SK-N-SH (cell line): ENCODE data around the gene NFATC3. TPM values are rescaled to one million over a fixed set of nuclear protein-coding genes. Genes with fewer than 3 reads are reported as not detected.

Source experiments
- CTCF ChIA-PET: fragments of 300-600, 350-600 bp; formaldehyde crosslinking; extraction: SDS; loops from one replicate; lab custom pipeline; 2021; lab: Yijun Ruan, JAX
- POLR2A ChIA-PET: fragments of 350-600 bp; sonication (Branson Sonifier 250); formaldehyde crosslinking; extraction: SDS; loops from one replicate; lab custom pipeline; 2020; ENCODE audit warnings: antibody characterized with exemption, inconsistent platforms; lab: Yijun Ruan, JAX
- DNase-seq: peaks from one replicate; pipeline ENCODE4 v3.0.0; 2012
- H2AFZ ChIP-seq: fragments of 200-600 bp; sonication (generic); 2 replicates; pipeline ENCODE4 v1.8.1; 2016; ENCODE audit warnings: antibody characterized with exemption, mild to moderate bottlenecking, low read depth
- H3F3A ChIP-seq: fragments of 200-600 bp; sonication (generic); replicated peaks from 2 replicates; pipeline ENCODE3; 2016; ENCODE audit warnings: antibody characterized with exemption, mild to moderate bottlenecking; ENCODE audit not compliant: insufficient read depth
- H3K27ac ChIP-seq, 2 experiments: fragments of 200-500 bp in 1 of 2; fragments of 200-600 bp in 1 of 2; sonication (Bioruptor generic) in 1 of 2; sonication (generic), shearing (Covaris generic) in 1 of 2; 2 replicates each; pipeline versions ENCODE4 v1.5.1 to v1.6.1; 2014 to 2016; ENCODE audit warnings: low read depth in 2 of 2, inconsistent platforms in 1 of 2, low read length in 1 of 2, mild to moderate bottlenecking in 1 of 2, mixed read lengths in 1 of 2
- H3K27me3 ChIP-seq: fragments of 200-600 bp; sonication (generic), shearing (Covaris generic); 2 replicates; pipeline ENCODE4 v1.6.1; 2016; ENCODE audit warnings: mixed run types; ENCODE audit not compliant: insufficient read depth
- H3K36me3 ChIP-seq, 2 experiments: fragments of 200-500 bp in 1 of 2; fragments of 200-600 bp in 1 of 2; sonication (Bioruptor generic) in 1 of 2; sonication (generic) in 1 of 2; replicated peaks in 1 of 2; 2 replicates each; pipeline versions ENCODE3 to v1.5.1; 2014 to 2016; ENCODE audit warnings: low read length in 1 of 2, mild to moderate bottlenecking in 1 of 2; ENCODE audit not compliant: insufficient read depth in 2 of 2, control insufficient read depth in 1 of 2
- H3K4me1 ChIP-seq, 2 experiments: fragments of 200-500 bp in 1 of 2; fragments of 200-600 bp in 1 of 2; sonication (Bioruptor generic) in 1 of 2; sonication (generic), shearing (Covaris generic) in 1 of 2; 2 replicates each; pipeline versions ENCODE4 v1.5.1 to v1.6.1; 2014 to 2016; ENCODE audit warnings: low read depth in 1 of 2, low read length in 1 of 2, mixed run types in 1 of 2; ENCODE audit not compliant: insufficient read depth in 2 of 2, control insufficient read depth in 1 of 2
- H3K4me2 ChIP-seq: fragments of 200-600 bp; sonication (generic), shearing (Covaris generic); 2 replicates; pipeline ENCODE4 v1.6.1; 2017; ENCODE audit warnings: mixed run types
- H3K4me3 ChIP-seq, 2 experiments: fragments of 200-500 bp in 1 of 2; fragments of 200-600 bp in 1 of 2; sonication (Bioruptor generic) in 1 of 2; sonication (generic), shearing (Covaris generic) in 1 of 2; 2 replicates each; pipeline versions ENCODE4 v1.5.1 to v1.8.1; 2014 to 2016; ENCODE audit warnings: low read depth in 2 of 2, inconsistent platforms in 1 of 2, low read length in 1 of 2, mild to moderate bottlenecking in 1 of 2, mixed read lengths in 1 of 2, moderate library complexity in 1 of 2
- H3K79me2 ChIP-seq: fragments of 200-600 bp; sonication (generic); 2 replicates; pipeline ENCODE4 v1.8.1; 2017; ENCODE audit warnings: mild to moderate bottlenecking; ENCODE audit not compliant: insufficient read depth
- H3K9ac ChIP-seq: fragments of 200-600 bp; sonication (generic); 2 replicates; pipeline ENCODE4 v1.6.1; 2017; ENCODE audit warnings: mixed run types
- H3K9me2 ChIP-seq: fragments of 200-600 bp; sonication (generic); 2 replicates; pipeline ENCODE4 v1.6.1; 2017; ENCODE audit warnings: mixed run types
- H3K9me3 ChIP-seq: fragments of 200-600 bp; sonication (generic); 2 replicates; pipeline ENCODE4 v1.6.1; 2017; ENCODE audit warnings: mixed run types, mild to moderate bottlenecking, moderate library complexity
- H4K20me1 ChIP-seq: fragments of 200-600 bp; sonication (generic); 2 replicates; pipeline ENCODE4 v1.6.1; 2017; ENCODE audit warnings: mild to moderate bottlenecking, mixed run types; ENCODE audit not compliant: insufficient read depth
- FOSL2 ChIP-seq: IDR thresholded peaks from 2 replicates; pipeline ENCODE4 v1.4.0; 2012; ENCODE audit warnings: low read depth, mild to moderate bottlenecking, moderate library complexity, borderline replicate concordance
- GATA2 ChIP-seq: sonication (generic); formaldehyde crosslinking; IDR thresholded peaks from 2 replicates; pipeline ENCODE4 v1.5.0; 2020; ENCODE audit warnings: mild to moderate bottlenecking, missing genetic modification reagents
- JUND ChIP-seq: IDR thresholded peaks from 2 replicates; pipeline ENCODE4 v1.4.0; 2012
- MEF2A ChIP-seq: IDR thresholded peaks from 2 replicates; pipeline ENCODE4 v1.4.0; 2012; ENCODE audit warnings: low read depth, borderline replicate concordance
- MXI1 ChIP-seq: IDR thresholded peaks from 2 replicates; pipeline ENCODE4 v1.6.1; 2012; ENCODE audit warnings: mild to moderate bottlenecking, low read depth, low read length, improper control_type of control experiment
- POLR2AphosphoS5 ChIP-seq: IDR thresholded peaks from 2 replicates; pipeline ENCODE4 v1.6.1; 2012; ENCODE audit warnings: low read depth, low read length
- SIN3A ChIP-seq: IDR thresholded peaks from 2 replicates; pipeline ENCODE4 v1.6.1; 2012; ENCODE audit warnings: low read depth, mild to moderate bottlenecking, low read length, moderate library complexity, borderline replicate concordance
- TAF1 ChIP-seq: IDR thresholded peaks from 2 replicates; pipeline ENCODE4 v1.6.1; 2012; ENCODE audit warnings: low read depth, mild to moderate bottlenecking, low read length, moderate library complexity, borderline replicate concordance
- TCF12 ChIP-seq: IDR thresholded peaks from 2 replicates; pipeline ENCODE4 v1.4.0; 2012
- TEAD4 ChIP-seq: IDR thresholded peaks from 2 replicates; pipeline ENCODE4 v1.4.0; 2012; ENCODE audit warnings: mild to moderate bottlenecking, borderline replicate concordance; ENCODE audit not compliant: insufficient read depth
- USF1 ChIP-seq: IDR thresholded peaks from 2 replicates; pipeline ENCODE4 v1.4.0; 2012; ENCODE audit warnings: low read depth, borderline replicate concordance
- USF2 ChIP-seq: fragments of 150-350 bp; IDR thresholded peaks from 2 replicates; pipeline ENCODE4 v1.6.1; 2017; ENCODE audit warnings: antibody characterized with exemption, low read length, low read depth, borderline replicate concordance
- YY1 ChIP-seq: IDR thresholded peaks from 2 replicates; pipeline ENCODE4 v1.4.0; 2012; ENCODE audit warnings: low read depth, mild to moderate bottlenecking
- WGBS: methylation state at CpG from one replicate; pipeline ENCODE4 v1.1.6; 2017; ENCODE audit warnings: low lambda C conversion rate; 5-methylcytosine and 5-hydroxymethylcytosine counted together
- polyA plus RNA-seq, 3 experiments: library from polyadenylated mRNA; depleted of rRNA; stranded (reverse); fragments of >200 nt; gene quantifications; 2 replicates each; pipeline ENCODE4 v1.2.3, GENCODE V29; 2012
- TF ChIP-seq, protein P1 (sequence below): fragments of 200-600 bp; sonication (generic); IDR thresholded peaks from 2 replicates; pipeline ENCODE4 v1.6.1; 2017; ENCODE audit warnings: antibody characterized with exemption, mild to moderate bottlenecking, moderate library complexity

Gene NFATC3
- polyA plus RNA-seq, 1 of the 3 experiments (the other 2 are of a cell fraction) = 5.7 TPM

DNA sequence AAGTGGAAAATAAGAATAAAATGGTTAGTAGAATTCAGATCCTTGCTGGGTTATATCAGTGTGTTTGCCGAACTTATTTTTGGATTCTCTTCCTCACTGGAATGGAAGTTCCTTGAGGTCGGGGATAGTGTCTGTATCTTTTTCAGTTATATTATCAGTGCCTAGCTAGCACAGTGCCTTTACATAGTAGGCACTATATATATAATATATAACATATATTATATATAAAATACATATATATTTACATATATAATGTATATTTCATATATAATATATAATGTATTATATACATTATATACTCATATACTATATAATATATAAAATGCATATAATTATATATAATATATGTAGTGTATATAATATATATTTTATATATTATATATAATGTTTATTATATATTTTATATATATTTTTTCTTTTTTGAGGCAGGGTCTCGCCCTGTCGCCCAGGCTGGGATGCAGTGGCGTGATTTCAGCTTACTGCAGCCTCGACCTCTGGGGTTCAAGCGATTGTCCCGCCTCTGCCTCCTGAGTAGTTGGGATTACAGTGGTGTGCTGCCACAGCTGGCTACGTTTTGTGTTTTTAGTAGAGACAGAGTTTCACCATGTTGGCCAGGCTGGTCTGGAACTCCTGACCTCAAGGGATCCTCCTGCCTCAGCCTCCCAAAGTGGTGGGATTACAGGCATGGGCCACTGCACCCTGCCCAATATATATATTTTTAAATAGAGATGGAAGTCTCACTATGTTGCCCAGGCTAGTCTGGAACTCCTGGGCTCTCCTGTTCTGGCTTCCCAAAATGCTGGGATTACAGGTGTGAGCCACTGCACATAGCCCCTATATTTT is 3.2 kb downstream of the NFATC3 start:
- Histone ChIP-seq H3K27ac (no peak overlapping the region), H3K9me3 (no peaks in the 10 kb centered on the region), H3K9ac (no peak overlapping the region; the same call in 1 of the 2 replicates), H3K79me2 (peaks cover 77% of the 10 kb centered on the region), H3F3A (peaks cover 36% of the 10 kb centered on the region), H3K36me3 (no peaks in the 10 kb centered on the region), H3K4me3 (no peak overlapping the region), H3K27me3 (no peaks in the 10 kb centered on the region), H3K4me1 (peaks cover 18 to 34% of the 10 kb centered on the region in 2 experiments), H3K4me2 (peak overlapping the region; percentile 88; the same call in 1 of the 2 replicates), H2AFZ (no peak overlapping the region), H4K20me1 (peaks cover 12% of the 10 kb centered on the region), H3K9me2 (no peaks in the 10 kb centered on the region)
- 95% methylated on average over 9 of the region's 9 CpGs for WGBS
- DNase-seq = no peak
- CTCF ChIA-PET = interaction anchor here (1.1 to 3.3 kb wide), 2 partner anchors 141 to 173 kb away, joined by 3 to 14 read pairs; no protein-coding TSS in a partner anchor
- POLR2A ChIA-PET = no interaction called here
- TF ChIP-seq TCF12 (no peak), FOSL2 (no peak), USF2 (no peak)
- TF ChIP-seq, protein P1, sequence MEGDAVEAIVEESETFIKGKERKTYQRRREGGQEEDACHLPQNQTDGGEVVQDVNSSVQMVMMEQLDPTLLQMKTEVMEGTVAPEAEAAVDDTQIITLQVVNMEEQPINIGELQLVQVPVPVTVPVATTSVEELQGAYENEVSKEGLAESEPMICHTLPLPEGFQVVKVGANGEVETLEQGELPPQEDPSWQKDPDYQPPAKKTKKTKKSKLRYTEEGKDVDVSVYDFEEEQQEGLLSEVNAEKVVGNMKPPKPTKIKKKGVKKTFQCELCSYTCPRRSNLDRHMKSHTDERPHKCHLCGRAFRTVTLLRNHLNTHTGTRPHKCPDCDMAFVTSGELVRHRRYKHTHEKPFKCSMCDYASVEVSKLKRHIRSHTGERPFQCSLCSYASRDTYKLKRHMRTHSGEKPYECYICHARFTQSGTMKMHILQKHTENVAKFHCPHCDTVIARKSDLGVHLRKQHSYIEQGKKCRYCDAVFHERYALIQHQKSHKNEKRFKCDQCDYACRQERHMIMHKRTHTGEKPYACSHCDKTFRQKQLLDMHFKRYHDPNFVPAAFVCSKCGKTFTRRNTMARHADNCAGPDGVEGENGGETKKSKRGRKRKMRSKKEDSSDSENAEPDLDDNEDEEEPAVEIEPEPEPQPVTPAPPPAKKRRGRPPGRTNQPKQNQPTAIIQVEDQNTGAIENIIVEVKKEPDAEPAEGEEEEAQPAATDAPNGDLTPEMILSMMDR = no peak

- Histone ChIP-seq H3K27ac (no peak overlapping the region), H3K9ac (no peak overlapping the region), H2AFZ (no peak overlapping the region), H4K20me1 (peaks cover 12% of the 10 kb centered on the region), H3K4me1 (peaks cover 15 to 36% of the 10 kb centered on the region in 2 experiments), H3K4me3 (no peak overlapping the region), H3K79me2 (peaks cover 84% of the 10 kb centered on the region), H3K9me3 (no peaks in the 10 kb centered on the region), H3K27me3 (no peaks in the 10 kb centered on the region), H3F3A (peaks cover 34% of the 10 kb centered on the region), H3K36me3 (no peaks in the 10 kb centered on the region), H3K9me2 (no peaks in the 10 kb centered on the region), H3K4me2 (no peak overlapping the region)
- no peak for DNase-seq
- ChIA-PET POLR2A (no interaction called here), CTCF (interaction anchor here (3.3 kb wide), 1 partner anchor 140 kb away, joined by 14 read pairs; no protein-coding TSS in a partner anchor)
- TF ChIP-seq TAF1 (no peak), YY1 (no peak), TEAD4 (no peak), MXI1 (no peak), GATA2 (CRISPR knock-in tag) (no peak), JUND (no peak), POLR2AphosphoS5 (no peak), MEF2A (no peak), USF1 (no peak), USF2 (no peak), SIN3A (no peak)
- TF ChIP-seq, protein P1 = no peak
- WGBS = 93% methylated on average over 4 of the region's 4 CpGs
These were observed 3.9 kb downstream of the NFATC3 start for GRCh38 chr16:68089067-68089466.
